Endothelial cell of umbilical vein (primary cell): ENCODE data around the gene FNBP1L. TPM values are rescaled to one million over a fixed set of nuclear protein-coding genes. Genes with fewer than 3 reads are reported as not detected.
"Not testable (repeated sequence)": the region's sequence is repeated elsewhere in the genome, so short reads cannot be mapped to it uniquely, and the experiment has no call there.

Experiments
- BruUV-seq: library from RNA; stranded (reverse); fragments of 400-500 nt; replicated peaks from 2 replicates; lab custom pipeline; 2021; lab: Mats Ljungman, UMichigan
- CTCF ChIA-PET: fragments of 300-600, 350-600 bp; sonication (Branson Sonifier 250); formaldehyde crosslinking; loops from one replicate; lab custom pipeline; 2021; ENCODE audit warnings: antibody characterized with exemption, inconsistent platforms; lab: Charles Lee
- POLR2A ChIA-PET: fragments of 300-600, 350-600 bp; sonication (Branson Sonifier 250); formaldehyde crosslinking; loops from one replicate; lab custom pipeline; 2021; ENCODE audit warnings: antibody characterized with exemption, inconsistent platforms; lab: Charles Lee
- DNase-seq: peaks from one replicate; pipeline ENCODE4 v3.0.0-alpha.2; 2011; ENCODE audit warnings: low read depth, low spot score
- FAIRE-seq: peaks from 2 replicates; lab custom pipeline; 2011; peaks lifted over from hg19 to GRCh38; lab: Jason Lieb, UNC
- H2AFZ ChIP-seq: 2 replicates; pipeline ENCODE4 v1.6.0; 2012; ENCODE audit warnings: low read depth, low read length, control low read depth, inconsistent platforms
- H3K27ac ChIP-seq: 2 replicates; pipeline ENCODE4 v1.5.1; 2011; ENCODE audit warnings: low read depth, mild to moderate bottlenecking, control low read depth, low read length, moderate library complexity; ENCODE audit not compliant: insufficient read depth
- H3K27me3 ChIP-seq, 2 experiments: 2 replicates each; pipeline versions ENCODE4 v1.6.0 to v1.6.1; 2011; ENCODE audit warnings: low read length in 2 of 2, mixed read lengths in 1 of 2; ENCODE audit not compliant: control insufficient read depth in 2 of 2, insufficient read depth in 2 of 2
- H3K36me3 ChIP-seq, 2 experiments: 2 replicates in 1 of 2; 3 replicates in 1 of 2; pipeline ENCODE4 v1.5.1; 2011; ENCODE audit warnings: low read length in 2 of 2, mild to moderate bottlenecking in 1 of 2, moderate library complexity in 1 of 2; ENCODE audit not compliant: control insufficient read depth in 2 of 2, insufficient read depth in 2 of 2; ENCODE audit errors: extremely low read depth in 1 of 2
- H3K4me1 ChIP-seq: 3 replicates; pipeline ENCODE4 v1.5.1; 2011; ENCODE audit warnings: mild to moderate bottlenecking, low read length; ENCODE audit not compliant: control insufficient read depth, insufficient read depth; ENCODE audit errors: extremely low read depth
- H3K4me2 ChIP-seq: 2 replicates; pipeline ENCODE4 v1.6.1; 2011; ENCODE audit warnings: low read length, control low read depth, mixed read lengths; ENCODE audit not compliant: insufficient read depth
- H3K4me3 ChIP-seq, 3 experiments: fragments of 200-600 bp in 1 of 3; sonication (generic), shearing (Covaris generic) in 1 of 3; replicated peaks in 1 of 3; 2 replicates each; pipeline ENCODE4 v1.5.1; 2011 to 2016; ENCODE audit warnings: control low read depth in 3 of 3, low read length in 3 of 3, mild to moderate bottlenecking in 2 of 3, inconsistent platforms in 1 of 3, low read depth in 1 of 3, moderate library complexity in 1 of 3; ENCODE audit not compliant: insufficient read depth in 1 of 3
- H3K79me2 ChIP-seq: 2 replicates; pipeline ENCODE4 v1.6.0; 2012; ENCODE audit warnings: low read length, inconsistent platforms; ENCODE audit not compliant: control insufficient read depth, insufficient read depth
- H3K9ac ChIP-seq: replicated peaks from 2 replicates; pipeline ENCODE3; 2011; ENCODE audit warnings: low read length, control low read depth; ENCODE audit not compliant: insufficient read depth; ENCODE audit errors: extremely low read depth
- H3K9me1 ChIP-seq: replicated peaks from 3 replicates; pipeline ENCODE4 v1.6.0; 2011; ENCODE audit warnings: mild to moderate bottlenecking, low read length; ENCODE audit not compliant: control insufficient read depth, insufficient read depth; ENCODE audit errors: extremely low read depth
- H3K9me3 ChIP-seq: replicated peaks from 2 replicates; pipeline ENCODE4 v1.5.1; 2012; ENCODE audit warnings: low read length, inconsistent platforms; ENCODE audit not compliant: control insufficient read depth, insufficient read depth
- H4K20me1 ChIP-seq: replicated peaks from 2 replicates; pipeline ENCODE3; 2011; ENCODE audit warnings: mild to moderate bottlenecking, low read length; ENCODE audit not compliant: control insufficient read depth, insufficient read depth; ENCODE audit errors: extremely low read depth
- dilution Hi-C: fragments of 300-500 bp; cut with MboI; formaldehyde crosslinking; loops from one replicate; pipeline ENCODE4 v1.15.0; 2019; ENCODE audit warnings: low sequenced_read_pairs; ENCODE audit not compliant: extremely low pct_ligation_motif_present
- intact Hi-C: fragments of 100-400 bp; cut with micrococcal nuclease; formaldehyde crosslinking; loops from one replicate; pipeline ENCODE4 v1.10.0; 2022
- polyA plus RNA-seq, 4 experiments: library from polyadenylated mRNA; depleted of rRNA in 3 of 4; stranded (reverse) in 3 of 4; unstranded in 1 of 4; fragments of >200 nt; gene quantifications; 2 replicates each; pipeline versions ENCODE4 v1.2.1 to v1.2.3, GENCODE V29; 2011 to 2012; ENCODE audit warnings: missing spikeins in 1 of 4
- total RNA-seq: library from RNA; stranded (reverse); gene quantifications from 2 replicates; pipeline ENCODE4 v1.2.3, GENCODE V29; 2021
- TF ChIP-seq, protein P1 (sequence below): IDR thresholded peaks from 2 replicates; pipeline ENCODE4 v1.6.1; 2011; ENCODE audit not compliant: insufficient read depth, insufficient read length

Gene FNBP1L
- total and polyA plus RNA-seq, 2 donors (not counting 3 experiments of a cell fraction or from before 2014, with no cell fraction given): 28.1 to 56.4 TPM

DNA sequence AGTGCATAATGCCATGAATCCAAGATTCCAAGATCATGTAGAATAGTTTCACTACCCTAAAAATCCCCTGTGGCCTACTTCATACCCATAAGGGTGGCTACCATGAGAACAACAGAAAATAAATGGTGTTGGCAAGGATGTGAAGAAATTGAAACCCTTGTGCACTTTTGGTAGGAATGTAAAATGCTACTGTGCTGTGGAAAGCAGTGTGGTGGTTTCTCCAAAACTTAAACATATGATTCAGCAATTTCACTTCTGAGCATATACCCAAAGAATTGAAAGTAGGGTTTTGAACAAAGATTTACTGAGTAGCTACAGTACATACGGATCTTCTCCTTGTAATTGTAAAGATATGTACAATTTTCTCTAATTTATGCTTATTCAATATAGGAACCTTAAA, 16.0 kb downstream of the FNBP1L start:
- no peaks in the 10 kb centered on the region for H3K9me3 ChIP-seq
- H3K9me1 ChIP-seq: no peaks in the 10 kb centered on the region
- H2AFZ ChIP-seq: no peak overlapping the region
- FAIRE-seq: no peak
- H3K36me3 ChIP-seq: no peaks in the 10 kb centered on the region
- dilution Hi-C loops (no loop called here), intact Hi-C loops (no loop called here)
- no peaks in the 10 kb centered on the region for H3K4me1 ChIP-seq
- CTCF ChIA-PET: interaction anchor here (1.0 kb wide), 1 partner anchor 380 kb away, joined by 3 read pairs; no protein-coding TSS in a partner anchor
- H3K27ac ChIP-seq: no peak overlapping the region
- H3K9ac ChIP-seq: no peak overlapping the region
- H3K4me3 ChIP-seq: no peak overlapping the region
- H3K79me2 ChIP-seq: peaks cover 82% of the 10 kb centered on the region
- peaks cover 24% of the 10 kb centered on the region for H4K20me1 ChIP-seq
- POLR2A ChIA-PET: no interaction called here
- no peaks in the 10 kb centered on the region for H3K27me3 ChIP-seq
- DNase-seq: no peak
- BruUV-seq: no TSS peak
- H3K4me2 ChIP-seq: no peak overlapping the region
- TF ChIP-seq, protein P1, sequence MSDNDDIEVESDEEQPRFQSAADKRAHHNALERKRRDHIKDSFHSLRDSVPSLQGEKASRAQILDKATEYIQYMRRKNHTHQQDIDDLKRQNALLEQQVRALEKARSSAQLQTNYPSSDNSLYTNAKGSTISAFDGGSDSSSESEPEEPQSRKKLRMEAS: no peak

- BruUV-seq, H3K4me1 ChIP-seq, CTCF ChIA-PET, H3K9me3 ChIP-seq, intact Hi-C loops, POLR2A ChIA-PET, H3K36me3 ChIP-seq, H3K27ac ChIP-seq, H3K9me1 ChIP-seq, DNase-seq, H3K9ac ChIP-seq, dilution Hi-C loops, FAIRE-seq, H3K4me2 ChIP-seq, H2AFZ ChIP-seq, H3K4me3 ChIP-seq, H3K27me3 ChIP-seq: not testable (repeated sequence)
- peaks cover 80% of the 10 kb centered on the region for H3K79me2 ChIP-seq
- H4K20me1 ChIP-seq: peaks cover 21% of the 10 kb centered on the region
These were observed 17.6 kb downstream of the FNBP1L start for GRCh38 chr1:93465371-93466082.
